Neural progenitor cell (in vitro differentiated cells): ENCODE results near the gene PRDM11.
A peak's percentile ranks its signal among the peaks of the same experiment; 100 is the strongest.

Experiments
- CTCF ChIP-seq: fragments of 200-600 bp; sonication (generic); IDR thresholded peaks from 2 replicates; pipeline ENCODE4 v1.5.1; 2017; ENCODE audit warnings: antibody characterized with exemption, mild to moderate bottlenecking
- EZH2 ChIP-seq: fragments of 200-600 bp; sonication (generic); IDR thresholded peaks from 2 replicates; pipeline ENCODE4 v1.6.1; 2017; ENCODE audit warnings: antibody characterized with exemption, mild to moderate bottlenecking, moderate library complexity
- EZH2phosphoT487 ChIP-seq: fragments of 200-600 bp; sonication (generic); IDR thresholded peaks from 2 replicates; pipeline ENCODE4 v1.6.1; 2017; ENCODE audit warnings: antibody characterized with exemption

DNA sequence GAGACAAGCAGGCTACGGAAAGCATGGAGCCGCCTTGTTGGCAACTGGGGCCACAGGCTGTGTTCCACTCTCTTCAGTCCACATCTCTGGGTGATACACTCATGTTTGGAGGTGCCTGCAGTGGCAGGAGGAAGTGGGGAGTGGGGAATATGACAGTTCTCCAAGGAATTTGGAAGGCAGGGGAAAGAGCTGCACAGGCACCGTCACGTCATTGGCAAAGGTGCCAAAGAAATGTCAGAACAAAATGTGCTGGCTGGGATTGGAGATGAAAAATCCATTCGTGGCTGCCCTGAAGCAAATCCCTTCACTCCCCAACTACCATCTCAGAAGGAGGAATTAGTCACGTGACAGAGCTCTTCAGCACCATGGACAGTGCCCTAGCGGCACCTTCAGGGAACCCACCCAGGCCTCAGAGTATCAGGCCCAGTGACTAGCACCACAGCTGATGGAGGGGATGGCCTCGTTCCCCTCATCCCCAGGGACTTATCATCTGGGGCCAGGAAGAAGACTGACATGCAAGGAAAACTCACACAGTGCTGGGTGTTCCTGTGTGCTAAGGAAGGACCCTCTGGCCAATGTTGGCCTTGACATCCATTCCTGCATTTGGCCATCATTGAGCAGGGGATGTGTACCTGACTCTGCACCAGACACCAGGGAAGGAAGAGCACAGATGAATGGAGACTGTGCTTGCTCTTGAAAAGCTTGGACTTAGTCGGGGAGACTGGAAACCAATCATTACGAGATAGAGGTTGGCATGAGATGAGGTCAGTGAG is 48.5 kb upstream of the PRDM11 start:
- TF ChIP-seq CTCF (peak; percentile 10), EZH2phosphoT487 (no peak), EZH2 (no peak)
